GM19023 (cell line): ENCODE results near the gene GDPD3.
A peak's percentile ranks its signal among the peaks of the same experiment; 100 is the strongest.

Experiments
- ATAC-seq: cut with Tn5 transposase; IDR thresholded peaks from one replicate; pipeline ENCODE4 v1.9.1; 2021; ENCODE audit warnings: mild to moderate bottlenecking, moderate library complexity; ENCODE audit not compliant: unreplicated experiment

The GDPD3 gene

DNA sequence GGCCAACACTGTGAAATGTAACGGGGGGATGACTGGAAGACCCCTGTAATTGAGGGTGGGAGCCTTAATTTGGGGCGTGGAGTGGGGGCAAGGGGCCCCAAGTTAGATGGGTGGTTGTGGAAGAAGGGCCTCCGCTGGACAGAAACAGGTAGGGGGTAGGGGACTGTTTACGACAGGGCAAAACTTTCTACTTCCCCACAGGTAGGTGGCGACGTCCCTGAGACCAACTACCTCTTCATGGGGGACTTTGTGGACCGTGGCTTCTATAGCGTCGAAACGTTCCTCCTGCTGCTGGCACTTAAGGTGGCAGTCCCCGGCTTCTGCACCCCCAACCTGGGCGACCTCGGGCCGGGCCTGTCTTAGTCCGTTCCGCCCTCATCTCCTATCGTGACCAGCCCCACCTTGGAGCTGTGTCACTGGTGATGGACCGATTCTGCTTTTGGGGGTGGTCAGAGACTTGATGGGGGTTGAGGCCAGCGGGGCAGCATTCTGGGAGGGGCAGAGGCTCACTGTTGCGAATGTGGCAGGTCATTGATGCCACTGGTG is 30.7 kb downstream of the GDPD3 start:
- ATAC-seq = no peak

DNA sequence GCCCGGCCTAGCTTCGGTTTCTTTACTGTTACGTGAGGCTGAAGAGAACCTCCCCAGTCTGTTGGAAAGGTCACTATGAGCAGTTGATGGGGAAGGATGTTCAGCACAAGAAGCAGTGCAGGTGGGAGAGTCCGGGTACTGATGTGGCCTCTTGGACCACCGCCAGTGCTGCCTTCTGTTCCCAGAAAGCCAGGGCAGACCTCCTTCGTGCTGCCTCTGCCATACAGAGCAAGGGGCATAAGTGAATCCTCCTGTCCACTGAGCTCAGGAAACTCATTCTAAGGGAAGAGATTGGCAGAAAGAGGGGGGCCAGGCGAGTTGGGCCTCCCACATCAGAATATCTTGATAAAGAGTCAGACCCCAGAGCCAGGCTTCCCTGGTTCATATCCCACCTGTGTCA is 33.9 kb downstream of the GDPD3 start:
- no peak for ATAC-seq

DNA sequence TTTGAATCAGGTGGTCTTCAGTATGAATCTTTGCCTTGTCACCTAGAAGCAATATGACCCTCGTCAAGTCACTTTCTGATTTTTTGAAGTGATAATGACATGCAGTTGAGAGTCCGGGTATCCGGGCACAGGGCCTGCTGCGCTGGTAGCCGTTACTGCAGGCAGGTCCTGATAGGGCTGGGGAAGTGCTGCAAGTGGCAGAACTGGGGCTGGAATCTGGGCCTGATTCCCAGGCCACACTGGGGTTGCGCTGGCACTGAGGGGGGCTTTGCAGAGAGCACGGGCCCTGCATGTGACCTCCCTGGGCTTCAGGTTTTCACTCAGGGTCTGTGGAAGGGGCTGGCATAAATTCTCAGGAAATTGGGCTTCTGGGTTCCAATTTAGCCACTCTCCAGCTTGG is 34.6 kb downstream of the GDPD3 start:
- no peak for ATAC-seq

DNA sequence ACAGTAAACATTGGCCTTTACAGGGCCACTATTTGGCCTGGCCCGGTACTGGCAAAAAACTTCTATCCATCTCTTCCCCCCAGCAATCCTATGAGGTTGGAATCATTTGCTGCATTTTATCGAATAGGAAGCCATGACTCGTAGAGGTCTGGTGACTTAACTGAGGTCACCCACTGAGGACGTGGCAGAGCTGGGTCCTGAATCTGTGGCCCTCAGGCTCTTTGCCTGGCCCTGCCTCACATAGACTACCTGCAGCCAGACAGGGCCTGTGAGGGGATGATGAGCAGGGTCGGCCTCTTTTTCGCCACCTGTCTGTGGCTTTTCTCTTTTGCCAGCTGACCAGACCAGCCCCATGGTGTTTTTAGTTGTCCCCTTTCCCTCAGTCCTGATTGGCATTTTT is 35.7 kb downstream of the GDPD3 start:
- no peak for ATAC-seq

DNA sequence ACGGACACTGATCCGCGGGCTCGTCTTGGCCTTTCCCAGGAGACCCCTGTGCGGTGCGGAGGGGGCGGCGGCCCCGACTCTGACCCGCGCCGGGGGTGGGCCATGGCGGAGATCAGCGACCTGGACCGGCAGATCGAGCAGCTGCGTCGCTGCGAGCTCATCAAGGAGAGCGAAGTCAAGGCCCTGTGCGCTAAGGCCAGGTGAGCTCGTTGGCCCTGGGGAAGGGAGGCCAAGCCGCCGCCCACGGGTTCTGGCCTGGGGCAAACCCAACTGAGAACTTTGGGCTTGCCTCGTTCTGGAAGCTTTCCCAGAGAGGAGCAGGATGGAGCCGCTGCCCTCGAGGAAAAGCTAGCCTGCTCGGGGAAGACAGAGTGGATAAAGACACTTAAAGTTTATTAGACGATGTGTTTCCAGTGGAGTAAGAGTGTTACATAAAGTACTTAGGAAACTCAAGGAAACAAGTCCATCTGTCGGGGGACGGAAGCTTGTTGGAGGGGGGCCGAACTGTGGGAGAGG is 37.0 kb downstream of the GDPD3 start:
- ATAC-seq = peak; percentile 31

DNA sequence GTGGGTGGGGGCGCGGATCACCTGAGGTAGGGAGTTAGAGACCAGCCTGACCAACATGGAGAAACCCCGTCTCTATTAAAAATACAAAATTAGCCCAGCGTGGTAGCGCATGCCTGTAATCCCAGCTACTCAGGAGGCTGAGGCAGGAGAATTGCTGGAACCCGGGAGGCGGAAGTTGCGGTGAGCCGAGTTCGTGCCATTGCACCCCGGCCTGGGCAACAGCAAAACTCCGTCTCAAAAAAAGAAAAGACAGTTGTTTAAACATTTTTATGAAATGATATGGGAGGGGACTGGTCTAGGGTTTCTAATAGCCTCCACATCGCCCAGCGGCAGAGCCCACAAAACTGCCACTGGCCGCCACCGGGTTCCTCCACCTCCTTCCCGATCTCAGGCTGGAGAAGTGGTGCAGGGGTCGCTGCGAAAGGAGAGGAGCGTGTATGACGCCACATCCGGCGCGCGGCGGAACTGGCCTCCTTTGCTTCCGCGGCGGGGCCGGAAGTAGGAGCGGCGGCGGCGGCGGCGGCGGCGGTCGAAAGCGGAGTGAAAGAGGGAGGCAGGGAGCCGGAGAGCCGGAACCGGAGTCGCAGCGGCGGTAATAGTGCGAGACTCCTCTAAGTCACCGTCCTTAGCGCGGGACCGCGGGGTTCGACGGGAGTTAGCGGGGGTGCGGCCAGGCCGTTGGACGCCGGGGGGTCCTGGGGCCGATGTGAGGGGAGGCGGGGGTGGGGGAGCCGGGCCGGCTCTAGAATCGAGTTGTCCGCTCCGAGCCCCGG is 37.6 kb downstream of the GDPD3 start, which contains the start of gene PPP4C:
Gene PPP4C, plus strand, starts transcription at position 492 of the 773 bp plus-strand sequence. CDS start 384 bp downstream, outside the sequence.
- ATAC-seq = peak; percentile 70

DNA sequence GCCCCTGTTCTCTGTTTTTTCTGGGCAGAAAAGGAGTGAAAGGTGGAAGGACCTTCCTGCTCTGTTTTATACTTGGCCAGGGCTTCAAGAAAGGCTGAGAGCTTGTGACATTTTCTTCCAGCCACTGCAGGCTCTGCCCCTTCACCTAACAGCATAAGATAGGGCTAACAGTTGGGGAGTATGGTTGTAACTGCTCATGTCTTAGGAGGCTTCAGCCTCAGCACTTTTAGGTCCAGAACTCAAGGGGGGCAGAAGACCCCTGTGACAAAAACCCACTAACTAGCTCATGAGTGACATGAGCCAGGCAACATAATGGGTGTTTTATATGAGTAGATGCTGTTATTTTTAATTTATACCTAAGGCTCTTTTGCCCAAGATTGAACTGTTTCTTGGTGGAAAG is 42.8 kb downstream of the GDPD3 start:
- ATAC-seq = no peak

DNA sequence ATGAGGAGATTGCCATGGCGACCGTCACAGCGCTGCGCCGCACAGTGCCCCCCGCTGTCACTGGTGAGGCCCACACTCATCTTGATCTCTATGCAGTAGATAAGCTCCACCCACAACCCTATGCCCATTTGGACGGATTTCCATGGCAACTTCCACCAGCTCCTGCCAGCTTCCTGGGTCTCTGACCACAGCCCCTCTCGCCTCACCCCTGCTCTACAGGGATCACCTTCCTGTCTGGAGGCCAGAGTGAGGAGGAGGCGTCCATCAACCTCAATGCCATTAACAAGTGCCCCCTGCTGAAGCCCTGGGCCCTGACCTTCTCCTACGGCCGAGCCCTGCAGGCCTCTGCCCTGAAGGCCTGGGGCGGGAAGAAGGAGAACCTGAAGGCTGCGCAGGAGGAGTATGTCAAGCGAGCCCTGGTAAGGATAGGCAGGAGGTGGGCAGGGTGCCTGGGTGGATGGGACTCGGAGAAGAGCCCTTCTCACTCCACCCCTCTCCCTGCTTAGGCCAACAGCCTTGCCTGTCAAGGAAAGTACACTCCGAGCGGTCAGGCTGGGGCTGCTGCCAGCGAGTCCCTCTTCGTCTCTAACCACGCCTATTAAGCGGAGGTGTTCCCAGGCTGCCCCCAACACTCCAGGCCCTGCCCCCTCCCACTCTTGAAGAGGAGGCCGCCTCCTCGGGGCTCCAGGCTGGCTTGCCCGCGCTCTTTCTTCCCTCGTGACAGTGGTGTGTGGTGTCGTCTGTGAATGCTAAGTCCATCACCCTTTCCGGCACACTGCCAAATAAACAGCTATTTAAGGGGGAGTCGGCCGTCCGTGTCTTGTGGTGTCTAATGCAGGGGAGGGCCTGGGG is 43.5 kb downstream of the GDPD3 start:
- no peak for ATAC-seq

DNA sequence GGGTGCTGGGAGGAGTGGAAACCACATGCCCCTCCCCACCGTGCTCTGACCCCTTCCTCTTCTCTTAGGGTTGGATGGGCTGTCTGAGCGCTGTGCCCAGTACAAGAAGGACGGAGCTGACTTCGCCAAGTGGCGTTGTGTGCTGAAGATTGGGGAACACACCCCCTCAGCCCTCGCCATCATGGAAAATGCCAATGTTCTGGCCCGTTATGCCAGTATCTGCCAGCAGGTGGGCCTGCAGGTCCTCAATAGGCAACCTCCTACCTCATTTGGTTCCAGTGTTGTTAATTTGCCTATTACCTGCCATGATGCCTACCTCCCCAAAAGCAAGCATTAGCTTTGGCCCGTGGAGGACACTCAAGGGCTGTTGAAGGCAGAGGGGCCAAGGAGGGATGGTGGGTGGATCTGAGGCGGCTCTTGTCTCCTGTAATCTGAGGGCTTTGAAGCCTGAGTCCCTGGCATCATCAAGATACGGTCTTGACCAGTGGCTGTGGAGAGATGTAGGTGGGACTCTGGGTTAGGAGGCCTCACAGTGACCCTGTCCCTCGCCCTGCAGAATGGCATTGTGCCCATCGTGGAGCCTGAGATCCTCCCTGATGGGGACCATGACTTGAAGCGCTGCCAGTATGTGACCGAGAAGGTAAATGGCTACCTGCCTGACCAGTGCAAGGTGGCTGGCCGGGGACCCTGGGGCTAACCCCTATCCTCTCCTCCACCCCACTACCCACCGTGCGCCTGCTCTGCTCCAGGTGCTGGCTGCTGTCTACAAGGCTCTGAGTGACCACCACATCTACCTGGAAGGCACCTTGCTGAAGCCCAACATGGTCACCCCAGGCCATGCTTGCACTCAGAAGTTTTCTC is 44.4 kb downstream of the GDPD3 start:
- ATAC-seq = no peak

DNA sequence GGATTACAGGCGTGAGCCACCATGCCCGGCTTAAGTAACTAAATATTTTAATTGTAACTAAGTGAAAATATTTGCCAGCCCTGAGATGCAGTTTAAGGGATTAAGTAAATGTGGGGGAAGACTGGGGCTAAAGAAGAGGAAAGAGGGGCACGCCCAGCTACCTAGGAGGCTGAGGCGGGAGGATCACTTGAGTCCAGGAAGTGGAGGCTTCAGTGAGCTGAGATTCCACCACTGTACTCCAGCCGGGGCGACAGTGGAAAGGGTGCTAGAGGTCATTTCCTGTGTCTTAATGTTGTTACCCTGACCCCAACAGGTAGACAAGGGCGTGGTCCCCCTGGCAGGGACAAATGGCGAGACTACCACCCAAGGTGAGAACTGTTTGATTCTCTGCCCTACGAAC is 45.0 kb downstream of the GDPD3 start:
- no peak for ATAC-seq

DNA sequence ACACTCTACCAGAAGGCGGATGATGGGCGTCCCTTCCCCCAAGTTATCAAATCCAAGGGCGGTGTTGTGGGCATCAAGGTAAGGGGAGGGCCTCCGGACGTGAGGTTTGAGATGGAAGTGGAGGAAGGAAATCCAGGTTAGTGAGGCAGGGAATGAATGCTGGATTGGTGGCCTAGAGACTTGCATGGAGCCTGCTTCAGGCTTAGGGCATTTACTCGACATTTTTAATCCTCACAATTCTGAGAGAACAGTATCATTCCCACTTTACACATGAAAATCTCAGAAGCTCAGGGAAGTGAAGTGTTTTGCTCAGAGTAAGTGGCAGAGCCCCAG is 45.8 kb downstream of the GDPD3 start:
- ATAC-seq = no peak

DNA sequence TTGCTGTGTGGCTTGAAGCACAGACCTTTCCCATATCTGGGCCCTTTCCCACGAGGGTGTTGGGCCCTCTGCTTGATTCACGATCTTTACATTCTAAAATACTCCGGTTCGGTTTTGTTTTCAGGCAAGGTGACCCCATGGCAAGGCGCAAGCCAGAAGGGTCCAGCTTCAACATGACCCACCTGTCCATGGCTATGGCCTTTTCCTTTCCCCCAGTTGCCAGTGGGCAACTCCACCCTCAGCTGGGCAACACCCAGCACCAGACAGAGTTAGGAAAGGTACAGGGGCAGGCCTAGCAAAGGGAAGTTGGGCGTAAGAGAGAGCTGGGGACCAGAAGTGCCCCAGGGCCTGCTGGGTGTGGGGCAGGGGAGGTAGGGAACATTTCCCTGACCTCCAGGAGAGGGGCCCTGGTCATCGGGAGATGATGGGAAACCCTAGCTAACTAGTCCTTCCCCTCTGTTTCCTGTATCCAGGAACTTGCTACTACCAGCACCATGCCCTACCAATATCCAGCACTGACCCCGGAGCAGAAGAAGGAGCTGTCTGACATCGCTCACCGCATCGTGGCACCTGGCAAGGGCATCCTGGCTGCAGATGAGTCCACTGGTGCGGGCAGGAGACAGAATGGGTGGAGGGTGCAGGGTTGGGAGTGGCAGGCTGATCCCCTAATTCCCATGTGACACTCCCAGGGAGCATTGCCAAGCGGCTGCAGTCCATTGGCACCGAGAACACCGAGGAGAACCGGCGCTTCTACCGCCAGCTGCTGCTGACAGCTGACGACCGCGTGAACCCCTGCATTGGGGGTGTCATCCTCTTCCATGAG is 46.4 kb downstream of the GDPD3 start:
- ATAC-seq = no peak

DNA sequence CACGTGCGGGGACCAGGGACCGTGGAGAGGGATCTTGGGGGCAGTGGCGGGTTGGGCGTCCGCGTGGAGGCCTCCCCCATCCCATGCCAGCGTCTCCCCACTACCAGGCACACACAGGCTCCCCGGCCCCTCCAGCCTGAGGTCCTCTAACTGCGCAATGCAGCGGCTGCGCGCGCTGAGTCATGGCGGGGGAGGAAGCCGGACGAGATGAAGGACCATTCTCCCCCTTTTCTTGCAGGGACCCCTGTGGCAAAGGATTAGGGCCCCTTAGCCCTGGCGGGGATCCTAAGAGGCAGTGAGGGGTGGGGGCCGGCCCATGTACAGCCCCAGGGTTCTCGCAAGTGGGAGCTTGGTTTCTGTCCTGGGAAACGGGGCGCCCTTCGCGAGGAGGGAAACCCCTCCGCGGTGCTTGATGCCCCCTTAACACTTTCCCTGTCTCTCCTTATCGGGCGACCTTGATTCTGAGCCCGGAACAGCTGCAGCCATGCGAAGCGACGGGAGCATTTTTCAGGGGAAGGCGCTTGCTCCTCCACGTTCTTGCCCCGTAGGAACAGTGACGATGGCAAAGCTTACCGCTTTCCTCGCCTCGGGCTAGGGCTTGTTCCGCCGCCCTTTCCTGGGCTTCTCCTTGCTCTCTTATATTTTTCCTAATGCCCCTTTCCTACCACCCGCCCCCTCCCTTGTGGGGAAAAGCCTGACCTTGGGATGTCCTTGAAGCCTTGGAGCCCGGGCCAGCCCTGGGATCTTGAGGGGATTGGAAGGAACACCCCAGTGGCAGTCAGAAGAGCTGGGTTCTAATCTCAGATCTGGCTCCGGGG is 47.2 kb downstream of the GDPD3 start:
- ATAC-seq = no peak

DNA sequence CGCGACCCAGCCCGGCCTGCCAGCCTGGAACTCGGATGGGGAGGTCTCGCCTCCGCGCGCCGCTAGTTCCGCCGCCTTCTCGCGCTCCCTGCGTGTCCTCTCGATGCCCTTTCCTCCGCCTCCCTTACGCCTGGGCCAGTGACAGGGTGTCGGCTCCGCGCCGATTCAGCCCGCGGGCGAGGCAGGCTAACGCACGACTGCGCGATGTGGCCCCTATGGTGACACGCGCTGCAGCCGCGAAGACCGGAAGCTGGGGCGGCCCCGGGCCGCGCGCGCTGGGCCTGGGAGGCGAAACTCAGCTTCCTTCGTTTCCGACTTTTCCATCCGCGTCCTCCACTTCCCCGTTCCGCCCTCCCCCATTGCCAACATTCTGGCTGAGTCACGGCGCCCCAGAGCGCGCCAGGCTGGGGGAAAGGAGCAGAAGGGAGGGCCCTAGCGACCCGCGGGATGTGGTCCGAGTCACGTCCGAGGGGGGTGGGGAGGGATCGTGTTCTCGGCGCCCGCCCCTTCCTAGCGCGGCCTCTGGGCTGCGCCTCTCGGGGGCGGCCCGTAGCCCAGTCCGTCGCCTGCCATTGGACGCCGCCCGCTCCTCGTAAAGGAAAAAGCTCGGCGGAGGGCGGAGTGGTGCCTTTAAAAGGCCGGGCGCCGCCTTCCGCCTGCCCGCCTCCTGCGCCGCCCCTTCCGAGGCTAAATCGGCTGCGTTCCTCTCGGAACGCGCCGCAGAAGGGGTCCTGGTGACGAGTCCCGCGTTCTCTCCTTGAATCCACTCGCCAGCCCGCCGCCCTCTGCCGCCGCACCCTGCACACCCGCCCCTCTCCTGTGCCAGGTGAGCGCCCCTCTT is 48.0 kb downstream of the GDPD3 start, which contains the start of gene ALDOA:
Gene ALDOA, plus strand, starts transcription at position 659 of the 841 bp plus-strand sequence. CDS start 1,138 bp downstream, outside the sequence.
- peak; percentile 79 for ATAC-seq

DNA sequence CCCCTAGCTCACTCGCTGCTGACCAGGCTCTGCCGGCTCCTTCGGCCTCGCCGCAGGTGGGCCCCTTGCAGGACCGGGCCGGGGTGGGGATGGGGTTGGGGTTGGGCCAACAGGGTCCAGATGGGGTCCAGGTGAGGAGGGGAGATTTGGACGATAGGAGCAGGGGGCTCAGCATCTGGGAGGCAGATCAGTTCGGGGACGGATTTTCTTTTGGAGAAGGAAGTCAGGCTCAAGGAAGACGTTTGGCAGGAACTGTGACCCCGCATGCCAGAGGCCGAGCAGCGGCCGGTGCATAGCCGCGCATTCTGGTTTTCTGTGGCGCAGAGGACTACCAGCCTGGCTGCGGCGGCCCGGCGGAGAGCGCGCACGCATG is 48.6 kb downstream of the GDPD3 start:
- no peak for ATAC-seq

DNA sequence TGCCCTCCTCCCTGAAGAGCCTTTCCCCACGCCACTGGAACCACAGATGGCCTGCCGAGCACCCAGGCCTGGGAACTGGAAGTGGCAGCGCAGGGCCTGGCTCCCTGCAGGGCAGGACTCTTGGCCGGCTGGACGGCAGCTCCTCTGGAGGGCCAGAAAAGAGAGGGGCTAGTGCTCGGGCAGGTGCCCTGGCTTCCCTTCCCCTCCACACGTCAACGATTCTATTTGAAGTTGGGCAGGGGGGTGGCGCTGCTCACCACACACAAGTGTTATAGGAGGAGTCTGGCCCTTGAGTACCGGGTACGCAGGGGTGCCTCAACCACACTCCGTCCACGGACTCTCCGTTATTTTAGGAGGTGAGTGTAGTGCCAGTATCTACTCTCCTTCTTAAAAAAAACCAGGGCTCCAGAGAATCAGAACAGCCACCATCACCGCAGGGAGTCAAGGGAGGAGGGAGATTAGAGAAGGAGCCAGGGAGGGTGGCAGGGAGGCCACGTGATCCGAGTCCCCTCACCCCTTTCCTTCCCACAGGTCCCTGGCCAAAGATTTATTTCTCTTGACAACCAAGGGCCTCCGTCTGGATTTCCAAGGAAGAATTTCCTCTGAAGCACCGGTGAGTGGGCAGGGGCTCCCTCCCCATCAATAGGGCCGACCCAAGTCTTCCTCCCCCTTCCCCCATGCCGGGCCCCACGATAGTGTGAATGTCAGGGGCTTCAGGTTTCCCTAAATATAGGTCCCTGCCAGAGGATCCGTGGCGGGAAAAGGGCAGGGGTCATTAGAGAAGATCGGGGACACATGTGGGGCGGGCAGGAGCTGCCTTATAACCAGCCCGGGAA is 49.2 kb downstream of the GDPD3 start:
- peak; percentile 27 for ATAC-seq

DNA sequence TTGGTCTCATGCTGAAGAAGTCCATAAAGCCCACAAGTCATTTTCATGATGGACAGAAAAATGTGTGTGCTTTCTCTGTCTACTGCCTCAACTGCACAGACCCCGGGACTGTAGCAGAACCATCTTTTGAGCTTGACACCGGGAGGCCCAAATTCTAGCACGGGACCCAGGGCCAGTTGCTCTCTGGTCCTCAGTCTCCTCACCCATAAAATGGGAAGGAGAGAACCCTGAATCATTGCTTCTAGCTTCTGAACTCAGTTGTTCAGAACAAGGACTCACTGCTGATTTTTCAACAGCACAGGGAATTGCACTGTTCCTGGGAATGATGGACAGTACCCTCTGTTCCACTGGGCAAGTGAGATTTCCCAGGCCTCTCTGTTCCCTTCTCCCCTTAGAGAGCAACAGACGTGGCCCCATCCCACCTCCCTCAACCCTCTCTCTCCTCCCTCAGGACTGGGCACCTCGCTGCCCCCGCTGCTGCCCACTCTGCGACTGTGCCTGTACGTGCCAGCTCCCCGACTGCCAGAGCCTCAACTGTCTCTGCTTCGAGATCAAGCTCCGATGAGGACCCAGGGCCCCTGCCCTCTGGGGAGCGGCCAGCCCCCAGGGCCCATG is 50.0 kb downstream of the GDPD3 start:
- no peak for ATAC-seq
